H9 (cell line): ENCODE measurements around the gene GPR137. TPM values are rescaled to one million over a fixed set of nuclear protein-coding genes. Genes with fewer than 3 reads are reported as not detected.

Source experiments
- DNase-seq: peaks from one replicate; pipeline ENCODE4 v3.0.0-alpha.2; 2017
- H2AFZ ChIP-seq: one replicate; pipeline ENCODE4 v1.6.1; 2013; ENCODE audit warnings: mild to moderate bottlenecking, low read length, control low read depth, moderate library complexity
- H2AK5ac ChIP-seq: 2 replicates; pipeline ENCODE4 v1.6.1; 2013; ENCODE audit warnings: low read length, control low read depth, mixed read lengths; ENCODE audit not compliant: insufficient read length
- H2BK120ac ChIP-seq: one replicate; pipeline ENCODE4 v1.6.1; 2013; ENCODE audit warnings: low read depth, mild to moderate bottlenecking, low read length, control low read depth, inconsistent platforms; ENCODE audit not compliant: poor library complexity, severe bottlenecking
- H2BK12ac ChIP-seq: 2 replicates; pipeline ENCODE4 v1.6.1; 2013; ENCODE audit warnings: low read length, control low read depth, mixed read lengths, low read depth; ENCODE audit not compliant: insufficient read length
- H2BK15ac ChIP-seq: 2 replicates; pipeline ENCODE4 v1.6.1; 2013; ENCODE audit warnings: low read depth, low read length, control low read depth
- H2BK20ac ChIP-seq: one replicate; pipeline ENCODE4 v1.6.1; 2013; ENCODE audit warnings: low read depth, mild to moderate bottlenecking, low read length, control low read depth, inconsistent platforms; ENCODE audit not compliant: poor library complexity, severe bottlenecking
- H2BK5ac ChIP-seq: 2 replicates; pipeline ENCODE4 v1.6.1; 2013; ENCODE audit warnings: low read length, control low read depth, mixed read lengths; ENCODE audit not compliant: insufficient read length
- H3K14ac ChIP-seq: 2 replicates; pipeline ENCODE4 v1.6.1; 2013; ENCODE audit warnings: low read length, control low read depth; ENCODE audit not compliant: insufficient read depth
- H3K18ac ChIP-seq: 2 replicates; pipeline ENCODE4 v1.6.1; 2013; ENCODE audit warnings: low read depth, mild to moderate bottlenecking, mixed read lengths, low read length, control low read depth; ENCODE audit not compliant: insufficient read length
- H3K23ac ChIP-seq: 2 replicates; pipeline ENCODE4 v1.6.1; 2013; ENCODE audit warnings: low read length, control low read depth, mixed read lengths, low read depth; ENCODE audit not compliant: insufficient read length
- H3K23me2 ChIP-seq: 2 replicates; pipeline ENCODE4 v1.6.1; 2013; ENCODE audit warnings: low read depth, mild to moderate bottlenecking, mixed read lengths, low read length, control low read depth; ENCODE audit not compliant: insufficient read length, poor library complexity, severe bottlenecking
- H3K27ac ChIP-seq: 2 replicates; pipeline ENCODE4 v1.5.1; 2013; ENCODE audit warnings: low read length, control low read depth, mixed read lengths, low read depth; ENCODE audit not compliant: insufficient read length
- H3K27me3 ChIP-seq: 2 replicates; pipeline ENCODE4 v1.6.1; 2013; ENCODE audit warnings: low read length, control low read depth, inconsistent platforms; ENCODE audit not compliant: insufficient read depth
- H3K4ac ChIP-seq: 2 replicates; pipeline ENCODE4 v1.6.1; 2013; ENCODE audit warnings: low read depth, mild to moderate bottlenecking, control low read depth, inconsistent platforms, low read length, moderate library complexity
- H3K4me1 ChIP-seq: 2 replicates; pipeline ENCODE4 v1.6.1; 2013; ENCODE audit warnings: low read length, control low read depth, inconsistent platforms; ENCODE audit not compliant: insufficient read depth
- H3K4me2 ChIP-seq: 2 replicates; pipeline ENCODE4 v1.6.1; 2013; ENCODE audit warnings: low read length, control low read depth, mixed read lengths; ENCODE audit not compliant: insufficient read length, insufficient read depth
- H3K56ac ChIP-seq: 2 replicates; pipeline ENCODE4 v1.6.1; 2013; ENCODE audit warnings: low read depth, mild to moderate bottlenecking, mixed read lengths, low read length, control low read depth; ENCODE audit not compliant: insufficient read length
- H3K79me1 ChIP-seq: 2 replicates; pipeline ENCODE4 v1.6.1; 2013; ENCODE audit warnings: low read depth, mild to moderate bottlenecking, moderate library complexity, low read length, control low read depth, inconsistent platforms; ENCODE audit not compliant: insufficient read depth, poor library complexity, severe bottlenecking
- H3K79me2 ChIP-seq: 2 replicates; pipeline ENCODE4 v1.6.1; 2013; ENCODE audit warnings: low read length, control low read depth, inconsistent platforms; ENCODE audit not compliant: insufficient read depth
- H3K9ac ChIP-seq: 2 replicates; pipeline ENCODE4 v1.6.1; 2013; ENCODE audit warnings: low read length, control low read depth, mixed read lengths; ENCODE audit not compliant: insufficient read length; ENCODE audit errors: extremely low read depth
- H3K9me3 ChIP-seq: one replicate; pipeline ENCODE4 v1.6.1; 2013; ENCODE audit warnings: low read depth, low read length, inconsistent platforms; ENCODE audit not compliant: control insufficient read depth
- H3T11ph ChIP-seq: one replicate; pipeline ENCODE4 v1.6.1; 2013; ENCODE audit warnings: mild to moderate bottlenecking, low read length, control low read depth, inconsistent platforms
- H4K20me1 ChIP-seq: one replicate; pipeline ENCODE4 v1.6.1; 2013; ENCODE audit not compliant: control insufficient read depth, insufficient read length, insufficient read depth
- H4K5ac ChIP-seq: 2 replicates; pipeline ENCODE4 v1.6.1; 2013; ENCODE audit warnings: low read depth, mild to moderate bottlenecking, mixed read lengths, low read length, control low read depth; ENCODE audit not compliant: insufficient read length
- H4K8ac ChIP-seq: replicated peaks from 2 replicates; pipeline ENCODE4 v1.6.1; 2013; ENCODE audit warnings: low read length, control low read depth, mixed read lengths, low read depth; ENCODE audit not compliant: insufficient read length
- H4K91ac ChIP-seq: 2 replicates; pipeline ENCODE4 v1.6.1; 2013; ENCODE audit warnings: low read depth, mild to moderate bottlenecking, moderate library complexity, mixed read lengths, low read length, control low read depth; ENCODE audit not compliant: insufficient read length
- H3K27ac Mint-ChIP-seq, 3 experiments: 2 replicates in 2 of 3; 3 replicates in 1 of 3; pipeline ENCODE4 v1.8.0; 2020 to 2021; ENCODE audit warnings: mixed read lengths in 3 of 3, mild to moderate bottlenecking in 1 of 3, moderate library complexity in 1 of 3
- H3K27me3 Mint-ChIP-seq: 2 replicates; pipeline ENCODE4 v1.8.0; 2021; ENCODE audit warnings: low read depth, mild to moderate bottlenecking, moderate library complexity, mixed read lengths
- H3K36me3 Mint-ChIP-seq, 3 experiments: 2 replicates in 2 of 3; 3 replicates in 1 of 3; pipeline ENCODE4 v1.8.0; 2020 to 2021; ENCODE audit warnings: low read depth in 3 of 3, mixed read lengths in 3 of 3; ENCODE audit not compliant: insufficient read depth in 1 of 3
- H3K4me1 Mint-ChIP-seq, 2 experiments: 2 replicates each; pipeline ENCODE4 v1.8.0; 2020; ENCODE audit warnings: mixed read lengths in 2 of 2
- H3K4me3 Mint-ChIP-seq, 2 experiments: 2 replicates in 1 of 2; 3 replicates in 1 of 2; pipeline ENCODE4 v1.8.0; 2020 to 2021; ENCODE audit warnings: mild to moderate bottlenecking in 2 of 2, mixed read lengths in 2 of 2, moderate library complexity in 1 of 2
- H3K9me3 Mint-ChIP-seq, 2 experiments: 2 replicates in 1 of 2; 3 replicates in 1 of 2; pipeline ENCODE4 v1.8.0; 2020; ENCODE audit warnings: mild to moderate bottlenecking in 2 of 2, mixed read lengths in 2 of 2, moderate library complexity in 1 of 2
- CTCF ChIP-seq: fragments of 200-600 bp; sonication (generic); conservative IDR thresholded peaks from 3 replicates; pipeline ENCODE4 v1.8.0; 2021; ENCODE audit warnings: antibody characterized with exemption, mild to moderate bottlenecking
- WGBS: extraction: QIAGEN DNeasy Blood & Tissue Kit; methylation state at CpG from one replicate; pipeline ENCODE4 v1.1.7; 2013; ENCODE audit warnings: missing lambda C conversion rate, low lambda C conversion rate, mixed read lengths; ENCODE audit not compliant: insufficient read length; ENCODE audit errors: extremely low coverage; 5-methylcytosine and 5-hydroxymethylcytosine counted together
- total RNA-seq: library from RNA; stranded (reverse); gene quantifications from 2 replicates; pipeline ENCODE4 v1.2.1, GENCODE V29; 2021

GPR137 gene
- total RNA-seq, 1 experiment from 2014 or later = 39.6 TPM

GRCh38 chr11:64255135-64256128, 30.2 kb upstream of the GPR137 start:
- H4K8ac ChIP-seq = no peak overlapping the region
- Mint-ChIP-seq H3K4me3 (no peak overlapping the region; a peak in 1 of 5 replicates), H3K9me3 (no peaks in the 10 kb centered on the region)

More at GRCh38 chr11:64255135-64256128, 30.2 kb upstream of the GPR137 start:
- Histone ChIP-seq H3K4me1 (no peaks in the 10 kb centered on the region), H3K27ac (no peak overlapping the region), H2BK12ac (no peak overlapping the region), H3K79me2 (no peaks in the 10 kb centered on the region; the same call in 1 of the 2 replicates), H2AFZ (no peak overlapping the region), H2BK120ac (no peak overlapping the region), H3K27me3 (no peaks in the 10 kb centered on the region), H4K5ac (no peak overlapping the region), H4K20me1 (no peaks in the 10 kb centered on the region), H3K9me3 (no peaks in the 10 kb centered on the region), H2BK20ac (no peak overlapping the region), H3K4me2 (no peak overlapping the region), H3K23ac (no peak overlapping the region), H2BK5ac (no peak overlapping the region), H3K9ac (no peak overlapping the region), H3K18ac (no peak overlapping the region), H3K14ac (no peak overlapping the region), H3K79me1 (peaks cover 3% of the 10 kb centered on the region), H3T11ph (no peak overlapping the region), H3K4ac (no peak overlapping the region), H3K56ac (no peak overlapping the region), H3K23me2 (peaks cover 15% of the 10 kb centered on the region), H2BK15ac (no peak overlapping the region), H2AK5ac (no peak overlapping the region), H4K91ac (no peak overlapping the region)
- TF ChIP-seq CTCF = no peak
- H3K27me3 Mint-ChIP-seq = no peaks in the 10 kb centered on the region
- H3K36me3 Mint-ChIP-seq = peaks cover 39 to 62% (median 54%) of the 10 kb centered on the region in 3 experiments; a peak in 6 of 7 replicates
- WGBS = no CpG with 5 or more reads among the region's 35 CpGs
- peaks cover 9 to 18% of the 10 kb centered on the region in 2 experiments for H3K4me1 Mint-ChIP-seq
- no peak overlapping the region for H3K27ac Mint-ChIP-seq
- no peak for DNase-seq
